IMR-90 (cell line): ENCODE data around the gene B4GALNT2. TPM values are rescaled to one million over a fixed set of nuclear protein-coding genes. Genes with fewer than 3 reads are reported as not detected.

Experiments
- ATAC-seq: fragments of 200-7000 bp; cut with Tn5 transposase; 2 replicates; pipeline ENCODE4 v1.9.1; 2020; ENCODE audit warnings: low read depth, mild to moderate bottlenecking, moderate library complexity
- BruUV-seq: library from RNA; stranded (reverse); fragments of 400-500 nt; replicated peaks from 2 replicates; lab custom pipeline; 2021; lab: Mats Ljungman, UMichigan
- CTCF ChIA-PET: fragments of 300-600 bp; formaldehyde crosslinking; extraction: SDS; loops from one replicate; lab custom pipeline; 2021; ENCODE audit warnings: antibody characterized with exemption; lab: Yijun Ruan, JAX
- POLR2A ChIA-PET: fragments of 300-600 bp; sonication (Branson Sonifier 250); formaldehyde crosslinking; loops from one replicate; lab custom pipeline; 2022; ENCODE audit warnings: antibody characterized with exemption; ENCODE audit not compliant: unreplicated experiment; lab: Charles Lee
- DNase-seq: peaks from one replicate; pipeline ENCODE4 v3.0.0; 2013
- H2AFZ ChIP-seq: replicated peaks from 2 replicates; pipeline ENCODE3; 2013; ENCODE audit warnings: low read length, mild to moderate bottlenecking; ENCODE audit not compliant: poor library complexity
- H2AK5ac ChIP-seq: 2 replicates; pipeline ENCODE4 v1.6.1; 2013; ENCODE audit warnings: low read depth, low read length, inconsistent platforms
- H2AK9ac ChIP-seq: replicated peaks from 2 replicates; pipeline ENCODE3; 2013; ENCODE audit warnings: mild to moderate bottlenecking, low read depth, low read length, moderate library complexity; ENCODE audit not compliant: poor library complexity
- H2BK120ac ChIP-seq: 2 replicates; pipeline ENCODE4 v1.6.1; 2013; ENCODE audit warnings: low read depth, low read length, inconsistent platforms
- H2BK15ac ChIP-seq: 3 replicates; pipeline ENCODE4 v1.6.1; 2013; ENCODE audit warnings: low read depth, low read length, inconsistent platforms
- H2BK20ac ChIP-seq: 2 replicates; pipeline ENCODE4 v1.6.1; 2013; ENCODE audit warnings: low read depth, mild to moderate bottlenecking, inconsistent platforms, low read length, moderate library complexity
- H2BK5ac ChIP-seq: 2 replicates; pipeline ENCODE4 v1.6.1; 2013; ENCODE audit warnings: mild to moderate bottlenecking, low read depth, low read length, inconsistent platforms; ENCODE audit not compliant: poor library complexity, severe bottlenecking
- H3K14ac ChIP-seq: replicated peaks from 2 replicates; pipeline ENCODE4 v1.6.1; 2013; ENCODE audit warnings: low read depth, low read length, inconsistent platforms
- H3K18ac ChIP-seq: 2 replicates; pipeline ENCODE4 v1.6.1; 2013; ENCODE audit warnings: low read depth, low read length, control low read depth
- H3K23ac ChIP-seq: 2 replicates; pipeline ENCODE4 v1.6.1; 2013; ENCODE audit warnings: low read depth, low read length, inconsistent platforms
- H3K27ac ChIP-seq: 2 replicates; pipeline ENCODE4 v1.5.1; 2013; ENCODE audit warnings: mild to moderate bottlenecking, control low read depth, low read length; ENCODE audit not compliant: insufficient read depth
- H3K27me3 ChIP-seq: 2 replicates; pipeline ENCODE4 v1.6.1; 2013; ENCODE audit warnings: low read length; ENCODE audit not compliant: control insufficient read depth, insufficient read depth
- H3K36me3 ChIP-seq: 2 replicates; pipeline ENCODE4 v1.6.1; 2013; ENCODE audit warnings: low read length, mixed read lengths; ENCODE audit not compliant: control insufficient read depth, insufficient read depth
- H3K4ac ChIP-seq: 2 replicates; pipeline ENCODE4 v1.6.1; 2013; ENCODE audit warnings: low read depth, low read length, inconsistent platforms
- H3K4me1 ChIP-seq: 2 replicates; pipeline ENCODE4 v1.6.1; 2013; ENCODE audit warnings: low read length, mixed read lengths; ENCODE audit not compliant: control insufficient read depth, insufficient read depth
- H3K4me2 ChIP-seq: 2 replicates; pipeline ENCODE4 v1.6.1; 2013; ENCODE audit warnings: low read depth, mild to moderate bottlenecking, control low read depth, low read length, moderate library complexity
- H3K4me3 ChIP-seq: 2 replicates; pipeline ENCODE4 v1.5.1; 2013; ENCODE audit warnings: low read depth, mild to moderate bottlenecking, control low read depth, low read length, moderate library complexity; ENCODE audit not compliant: insufficient read depth
- H3K56ac ChIP-seq: 2 replicates; pipeline ENCODE4 v1.6.1; 2013; ENCODE audit warnings: low read length, inconsistent platforms; ENCODE audit not compliant: insufficient read depth; ENCODE audit errors: extremely low read depth
- H3K79me1 ChIP-seq, 2 experiments: 2 replicates each; pipeline ENCODE4 v1.6.1; 2013; ENCODE audit warnings: low read length in 2 of 2, inconsistent platforms in 1 of 2, low read depth in 1 of 2
- H3K9ac ChIP-seq: 2 replicates; pipeline ENCODE4 v1.6.1; 2013; ENCODE audit warnings: low read depth, low read length, control low read depth
- H3K9me1 ChIP-seq: 2 replicates; pipeline ENCODE4 v1.6.1; 2013; ENCODE audit warnings: low read length, inconsistent platforms; ENCODE audit not compliant: insufficient read depth
- H3K9me3 ChIP-seq: 2 replicates; pipeline ENCODE4 v1.6.1; 2013; ENCODE audit warnings: low read length; ENCODE audit not compliant: control insufficient read depth, insufficient read depth
- H4K20me1 ChIP-seq: 2 replicates; pipeline ENCODE4 v1.6.1; 2013; ENCODE audit warnings: low read length, inconsistent platforms; ENCODE audit not compliant: insufficient read depth
- H4K5ac ChIP-seq: 2 replicates; pipeline ENCODE4 v1.6.1; 2013; ENCODE audit warnings: mild to moderate bottlenecking, low read depth, low read length, control low read depth
- H4K8ac ChIP-seq, 2 experiments: 2 replicates each; pipeline ENCODE4 v1.6.1; 2013; ENCODE audit warnings: low read depth in 2 of 2, low read length in 2 of 2, control low read depth in 1 of 2, inconsistent platforms in 1 of 2
- H4K91ac ChIP-seq: 2 replicates; pipeline ENCODE4 v1.6.1; 2013; ENCODE audit warnings: low read depth, low read length, inconsistent platforms; ENCODE audit not compliant: insufficient read depth
- BHLHE40 ChIP-seq: fragments of 150-350 bp; IDR thresholded peaks from 2 replicates; pipeline ENCODE4 v1.6.1; 2016; ENCODE audit warnings: mild to moderate bottlenecking, low read depth, low read length
- CEBPB ChIP-seq: IDR thresholded peaks from 2 replicates; pipeline ENCODE4 v1.6.1; 2012; ENCODE audit warnings: low read depth, low read length, improper control_type of control experiment
- FOS ChIP-seq: fragments of 150-350 bp; IDR thresholded peaks from 2 replicates; pipeline ENCODE4 v1.6.1; 2016; ENCODE audit warnings: low read depth, low read length
- MAFK ChIP-seq: IDR thresholded peaks from 2 replicates; pipeline ENCODE4 v1.6.1; 2012; ENCODE audit warnings: low read depth, low read length, improper control_type of control experiment
- NFE2L2 ChIP-seq: fragments of 150-350 bp; IDR thresholded peaks from 2 replicates; pipeline ENCODE4 v1.6.1; 2016; ENCODE audit warnings: low read depth, mild to moderate bottlenecking, low read length
- WGBS, 2 experiments: methylation state at CpG; one replicate each; pipeline versions ENCODE4 v1.1.5 to v1.1.7; 2013; ENCODE audit warnings: missing lambda C conversion rate in 2 of 2; ENCODE audit not compliant: insufficient read length in 1 of 2; ENCODE audit errors: extremely low coverage in 2 of 2; 5-methylcytosine and 5-hydroxymethylcytosine counted together
- dilution Hi-C: fragments of 300-500 bp; cut with HindIII; formaldehyde crosslinking; loops from one replicate; pipeline ENCODE4 v1.14.3; 2018; ENCODE audit warnings: low sequenced_read_pairs; ENCODE audit not compliant: unreplicated experiment
- in situ Hi-C: fragments of 300-500 bp; cut with MboI; formaldehyde crosslinking; loops from 3 replicates; pipeline ENCODE4 v1.14.3; 2019; ENCODE audit warnings: low sequenced_read_pairs, inconsistent platforms, mixed read lengths
- intact Hi-C: fragments of 100-400 bp; cut with micrococcal nuclease; formaldehyde crosslinking; loops from 2 replicates; pipeline ENCODE4 v1.10.0; 2022
- polyA plus RNA-seq, 3 experiments: library from polyadenylated mRNA; depleted of rRNA; stranded (reverse); fragments of >200 nt; gene quantifications; 2 replicates each; pipeline ENCODE4 v1.2.3, GENCODE V29; 2012; ENCODE audit warnings: low replicate concordance in 1 of 3
- total RNA-seq: library from RNA; depleted of rRNA; stranded (reverse); fragments of >200 nt; gene quantifications from 2 replicates; pipeline ENCODE4 v1.2.3, GENCODE V29; 2012

B4GALNT2 gene
- total and polyA plus RNA-seq, 2 of the 4 experiments (the other 2 are of a cell fraction), result not detected

GRCh38 chr17:49191409-49191916, 58.9 kb downstream of the B4GALNT2 start:
- no TSS peak for BruUV-seq
- peak overlapping the region; percentile 90 for H3K4me2 ChIP-seq
- peak overlapping the region; percentile 74 for H3K9ac ChIP-seq
- peak overlapping the region; percentile 64 for H3K56ac ChIP-seq
- H3K4me1 ChIP-seq, result no peaks in the 10 kb centered on the region
- peak overlapping the region; percentile 90 for H2BK120ac ChIP-seq
- DNase-seq (no peak), ATAC-seq (no peak)
- peak overlapping the region; percentile 59 for H3K4ac ChIP-seq
- WGBS, 2 experiments, result 0% methylated on average over 1 of the region's 8 CpGs; no CpG with 5 or more reads in 1 of the 2 experiments
- TF ChIP-seq CEBPB (peak; percentile 64; the same call in 1 of the 2 replicates), FOS (no peak), MAFK (peak; percentile 79), BHLHE40 (no peak), NFE2L2 (peak; percentile 75)
- H2BK15ac ChIP-seq, result peak overlapping the region; percentile 57
- H3K4me3 ChIP-seq, result peak overlapping the region; percentile 66
- H2AK9ac ChIP-seq, result peak overlapping the region; percentile 87
- H4K5ac ChIP-seq, result peak overlapping the region; percentile 38; the same call in 1 of the 2 replicates
- in situ Hi-C loops (no loop called here), dilution Hi-C loops (no loop called here), intact Hi-C loops (loop anchor here (5.0 to 10.0 kb wide), 2 partner anchors 36 to 873 kb away; no protein-coding TSS in a partner anchor)
- H4K8ac ChIP-seq, result peak overlapping the region; percentile 13 to 80; a peak in 3 of 4 replicates
- H3K79me1 ChIP-seq, result no peaks in the 10 kb centered on the region
- peak overlapping the region; percentile 82 for H3K27ac ChIP-seq
- H4K91ac ChIP-seq, result peak overlapping the region; percentile 75
- CTCF ChIA-PET, result interaction anchor here (0.7 to 1.7 kb wide), 4 partner anchors 11 to 146 kb away, joined by 3 to 5 read pairs (median 4); no protein-coding TSS in a partner anchor
- H4K20me1 ChIP-seq, result peaks cover 3% of the 10 kb centered on the region
- H3K18ac ChIP-seq, result peak overlapping the region; percentile 33; the same call in 1 of the 2 replicates
- peak overlapping the region; percentile 70 for H3K14ac ChIP-seq
- H3K36me3 ChIP-seq, result no peaks in the 10 kb centered on the region
- H3K9me3 ChIP-seq, result no peaks in the 10 kb centered on the region
- H2BK5ac ChIP-seq, result peak overlapping the region; percentile 76
- H3K27me3 ChIP-seq, result no peaks in the 10 kb centered on the region
- H3K9me1 ChIP-seq, result peaks cover 8% of the 10 kb centered on the region; the same call in 1 of the 2 replicates
- H2AK5ac ChIP-seq, result no peak overlapping the region
- POLR2A ChIA-PET, result no interaction called here
- peak overlapping the region; percentile 97 for H2AFZ ChIP-seq
- H3K23ac ChIP-seq, result peak overlapping the region; percentile 94
- peak overlapping the region; percentile 87; the same call in 1 of the 2 replicates for H2BK20ac ChIP-seq
